ENCODE measurements around the gene FCMR. TPM values are rescaled to one million over a fixed set of nuclear protein-coding genes. Genes with fewer than 3 reads are reported as not detected.

Gene FCMR
- total and polyA plus RNA-seq, 2 donors (not counting 1 experiment from before 2014, with no cell fraction given), result 711 to 931 TPM

- peaks cover 24% of the 10 kb centered on the region for H3K4me1 Mint-ChIP-seq
- no peaks in the 10 kb centered on the region for H3K9me3 Mint-ChIP-seq (ENCODE audit: insufficient read depth)
- Histone ChIP-seq H3K4me3 (ENCODE audit: control extremely low read depth in 1 of 5, extremely low read depth in 1 of 5, insufficient read depth in 1 of 5, low read depth in 2 of 5, low read length in 4 of 5) (no peak overlapping the region), H4K20me1 (ENCODE audit: control insufficient read depth, insufficient read depth, low read length, poor library complexity, severe bottlenecking) (no peaks in the 10 kb centered on the region), H3K9me3 (ENCODE audit: control extremely low read depth in 1 of 3, control insufficient read depth in 2 of 3, insufficient read depth in 1 of 3, low read length in 2 of 3) (no peaks in the 10 kb centered on the region), H3K4me1 (ENCODE audit: control insufficient read depth in 2 of 2, insufficient read depth in 2 of 2, low read length in 2 of 2) (peaks cover 5 to 9% of the 10 kb centered on the region in 2 donors), H2AFZ (ENCODE audit: insufficient read depth, low read depth, low read length, poor library complexity, severe bottlenecking) (no peak overlapping the region), H3K9ac (ENCODE audit: low read length) (no peak overlapping the region), H3K79me2 (ENCODE audit: control insufficient read depth, insufficient read depth, low read length) (no peaks in the 10 kb centered on the region), H3K4me2 (replicated peaks; ENCODE audit: low read depth, low read length, poor library complexity, severe bottlenecking) (no peak overlapping the region), H3K27me3 (replicated peaks in 1 of 4; ENCODE audit: control extremely low read depth in 1 of 4, control insufficient read depth in 3 of 4, insufficient read depth in 4 of 4, low read length in 3 of 4) (no peaks in the 10 kb centered on the region), H3K36me3 (replicated peaks in 1 of 2; ENCODE audit: control extremely low read depth in 1 of 2, control insufficient read depth in 1 of 2, extremely low read depth in 1 of 2, insufficient read depth in 2 of 2, low read length in 1 of 2) (no peaks in the 10 kb centered on the region), H3K27ac (ENCODE audit: low read length in 2 of 2) (no peak overlapping the region)
- intact Hi-C loops (cut with micrococcal nuclease), result loop anchor here (5.0 kb wide), 1 partner anchor 37 kb away; no protein-coding TSS in a partner anchor
- CTCF ChIA-PET, result interaction anchor here (1.0 to 2.4 kb wide), 4 partner anchors 14 to 88 kb away, joined by 3 to 9 read pairs (median 6); no protein-coding TSS in a partner anchor
- 88% methylated on average over 3 of the region's 3 CpGs for WGBS (ENCODE audit: insufficient coverage)
- ATAC-seq (ENCODE audit: low read depth), result no peak
- H3K4me3 Mint-ChIP-seq, result no peak overlapping the region
- no peak for DNase-seq
- H3K27me3 Mint-ChIP-seq, result no peaks in the 10 kb centered on the region
- H3K27ac Mint-ChIP-seq, result no peak overlapping the region
- TF ChIP-seq EZH2 (IDR thresholded peaks at IDR 0.05; ENCODE audit: borderline replicate concordance, insufficient read depth, low read depth, low read length, poor library complexity, severe bottlenecking), result no peak
- TF ChIP-seq, protein P1, sequence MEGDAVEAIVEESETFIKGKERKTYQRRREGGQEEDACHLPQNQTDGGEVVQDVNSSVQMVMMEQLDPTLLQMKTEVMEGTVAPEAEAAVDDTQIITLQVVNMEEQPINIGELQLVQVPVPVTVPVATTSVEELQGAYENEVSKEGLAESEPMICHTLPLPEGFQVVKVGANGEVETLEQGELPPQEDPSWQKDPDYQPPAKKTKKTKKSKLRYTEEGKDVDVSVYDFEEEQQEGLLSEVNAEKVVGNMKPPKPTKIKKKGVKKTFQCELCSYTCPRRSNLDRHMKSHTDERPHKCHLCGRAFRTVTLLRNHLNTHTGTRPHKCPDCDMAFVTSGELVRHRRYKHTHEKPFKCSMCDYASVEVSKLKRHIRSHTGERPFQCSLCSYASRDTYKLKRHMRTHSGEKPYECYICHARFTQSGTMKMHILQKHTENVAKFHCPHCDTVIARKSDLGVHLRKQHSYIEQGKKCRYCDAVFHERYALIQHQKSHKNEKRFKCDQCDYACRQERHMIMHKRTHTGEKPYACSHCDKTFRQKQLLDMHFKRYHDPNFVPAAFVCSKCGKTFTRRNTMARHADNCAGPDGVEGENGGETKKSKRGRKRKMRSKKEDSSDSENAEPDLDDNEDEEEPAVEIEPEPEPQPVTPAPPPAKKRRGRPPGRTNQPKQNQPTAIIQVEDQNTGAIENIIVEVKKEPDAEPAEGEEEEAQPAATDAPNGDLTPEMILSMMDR (IDR thresholded peaks at IDR 0.05), result no peak
- POLR2A ChIA-PET, result no interaction called here
These were observed 26.4 kb downstream of the FCMR start for GRCh38 chr1:206895325-206895724.

- Histone ChIP-seq H2AFZ (ENCODE audit: insufficient read depth, low read depth, low read length, poor library complexity, severe bottlenecking) (no peak overlapping the region), H3K4me2 (replicated peaks; ENCODE audit: low read depth, low read length, poor library complexity, severe bottlenecking) (no peak overlapping the region), H3K4me1 (ENCODE audit: control insufficient read depth in 2 of 2, insufficient read depth in 2 of 2, low read length in 2 of 2) (peaks cover 0 to 9% of the 10 kb centered on the region in 2 donors), H3K27me3 (replicated peaks in 1 of 4; ENCODE audit: control extremely low read depth in 1 of 4, control insufficient read depth in 3 of 4, insufficient read depth in 4 of 4, low read length in 3 of 4) (no peaks in the 10 kb centered on the region), H3K9me3 (ENCODE audit: control extremely low read depth in 1 of 3, control insufficient read depth in 2 of 3, insufficient read depth in 1 of 3, low read length in 2 of 3) (no peaks in the 10 kb centered on the region), H4K20me1 (ENCODE audit: control insufficient read depth, insufficient read depth, low read length, poor library complexity, severe bottlenecking) (no peaks in the 10 kb centered on the region), H3K9ac (ENCODE audit: low read length) (no peak overlapping the region), H3K4me3 (ENCODE audit: control extremely low read depth in 1 of 5, extremely low read depth in 1 of 5, insufficient read depth in 1 of 5, low read depth in 2 of 5, low read length in 4 of 5) (no peak overlapping the region), H3K36me3 (replicated peaks in 1 of 2; ENCODE audit: control extremely low read depth in 1 of 2, control insufficient read depth in 1 of 2, extremely low read depth in 1 of 2, insufficient read depth in 2 of 2, low read length in 1 of 2) (no peaks in the 10 kb centered on the region), H3K79me2 (ENCODE audit: control insufficient read depth, insufficient read depth, low read length) (no peaks in the 10 kb centered on the region), H3K27ac (ENCODE audit: low read length in 2 of 2) (no peak overlapping the region)
- intact Hi-C loops (cut with micrococcal nuclease), result no loop called here
- DNase-seq, result no peak
- no peak for ATAC-seq (ENCODE audit: low read depth)
- ChIA-PET CTCF (interaction anchor here (1.2 to 1.5 kb wide), 3 partner anchors 19 to 83 kb away, joined by 4 to 6 read pairs (median 5); no protein-coding TSS in a partner anchor), POLR2A (no interaction called here)
- no peaks in the 10 kb centered on the region for H3K27me3 Mint-ChIP-seq
- no peak overlapping the region for H3K4me3 Mint-ChIP-seq
- WGBS (ENCODE audit: insufficient coverage), result no CpG with 5 or more reads among the region's 2 CpGs
- peaks cover 16% of the 10 kb centered on the region for H3K4me1 Mint-ChIP-seq
- no peaks in the 10 kb centered on the region for H3K9me3 Mint-ChIP-seq (ENCODE audit: insufficient read depth)
- H3K27ac Mint-ChIP-seq, result no peak overlapping the region
- TF ChIP-seq, protein P1 (IDR thresholded peaks at IDR 0.05), result no peak
- TF ChIP-seq EZH2 (IDR thresholded peaks at IDR 0.05; ENCODE audit: borderline replicate concordance, insufficient read depth, low read depth, low read length, poor library complexity, severe bottlenecking), result no peak
These were observed 28.4 kb downstream of the FCMR start for GRCh38 chr1:206893380-206893779.

All from B cell (primary cell).